Activated gamma-delta T cell treated with anti-CD3 and anti-CD28 coated beads, Interleukin-2, amount 50 U/mL, for 16 hours (primary cell): ENCODE measurements around the gene MBD3L2B.

Experiments used
- DNase-seq: peaks from one replicate; pipeline ENCODE4 v3.0.0-alpha.2; 2020; ENCODE audit warnings: low read depth

Gene MBD3L2B

GRCh38 chr19:7010722-7011593 lies 10.3 kb downstream of the MBD3L2B start:
- DNase-seq = no peak

- DNase-seq = no peak
Measured at GRCh38 chr19:7007859-7008258, 13.4 kb downstream of the MBD3L2B start.

GRCh38 chr19:7006135-7006704 lies 15.0 kb downstream of the MBD3L2B start:
- DNase-seq = no peak

GRCh38 chr19:7004313-7004931 lies 16.8 kb downstream of the MBD3L2B start:
- DNase-seq = no peak

GRCh38 chr19:7000816-7001215 lies 20.4 kb downstream of the MBD3L2B start:
- no peak for DNase-seq

- DNase-seq = no peak
Measured at GRCh38 chr19:7000333-7000732, 20.9 kb downstream of the MBD3L2B start.

GRCh38 chr19:6999933-7000332 lies 21.3 kb downstream of the MBD3L2B start:
- no peak for DNase-seq

- no peak for DNase-seq
Measured at GRCh38 chr19:6997679-6998445, 23.4 kb downstream of the MBD3L2B start.

- no peak for DNase-seq
Measured at GRCh38 chr19:6996810-6997209, 24.4 kb downstream of the MBD3L2B start.

- DNase-seq = no peak
Measured at GRCh38 chr19:6995054-6995453, 26.2 kb downstream of the MBD3L2B start.

GRCh38 chr19:6988257-6988656 lies 33.0 kb downstream of the MBD3L2B start:
- DNase-seq = no peak

GRCh38 chr19:6987850-6988249 lies 33.4 kb downstream of the MBD3L2B start:
- DNase-seq = no peak

- no peak for DNase-seq
Measured at GRCh38 chr19:6983448-6983847, 37.8 kb downstream of the MBD3L2B start.

GRCh38 chr19:6979399-6979798 lies 41.8 kb downstream of the MBD3L2B start:
- DNase-seq = no peak

GRCh38 chr19:6976197-6976596 lies 45.0 kb downstream of the MBD3L2B start:
- DNase-seq = no peak

- DNase-seq = no peak
Measured at GRCh38 chr19:6971366-6971765, 49.9 kb downstream of the MBD3L2B start.

GRCh38 chr19:6970443-6970842 lies 50.8 kb downstream of the MBD3L2B start:
- no peak for DNase-seq

GRCh38 chr19:6970021-6970420 lies 51.2 kb downstream of the MBD3L2B start:
- no peak for DNase-seq

GRCh38 chr19:6969490-6969889 lies 51.7 kb downstream of the MBD3L2B start:
- no peak for DNase-seq
